ENCODE data around the gene RPS16.
"Not testable (repeated sequence)": the region's sequence is repeated elsewhere in the genome, so short reads cannot be mapped to it uniquely, and the experiment has no call there.

RPS16 gene

DNA sequence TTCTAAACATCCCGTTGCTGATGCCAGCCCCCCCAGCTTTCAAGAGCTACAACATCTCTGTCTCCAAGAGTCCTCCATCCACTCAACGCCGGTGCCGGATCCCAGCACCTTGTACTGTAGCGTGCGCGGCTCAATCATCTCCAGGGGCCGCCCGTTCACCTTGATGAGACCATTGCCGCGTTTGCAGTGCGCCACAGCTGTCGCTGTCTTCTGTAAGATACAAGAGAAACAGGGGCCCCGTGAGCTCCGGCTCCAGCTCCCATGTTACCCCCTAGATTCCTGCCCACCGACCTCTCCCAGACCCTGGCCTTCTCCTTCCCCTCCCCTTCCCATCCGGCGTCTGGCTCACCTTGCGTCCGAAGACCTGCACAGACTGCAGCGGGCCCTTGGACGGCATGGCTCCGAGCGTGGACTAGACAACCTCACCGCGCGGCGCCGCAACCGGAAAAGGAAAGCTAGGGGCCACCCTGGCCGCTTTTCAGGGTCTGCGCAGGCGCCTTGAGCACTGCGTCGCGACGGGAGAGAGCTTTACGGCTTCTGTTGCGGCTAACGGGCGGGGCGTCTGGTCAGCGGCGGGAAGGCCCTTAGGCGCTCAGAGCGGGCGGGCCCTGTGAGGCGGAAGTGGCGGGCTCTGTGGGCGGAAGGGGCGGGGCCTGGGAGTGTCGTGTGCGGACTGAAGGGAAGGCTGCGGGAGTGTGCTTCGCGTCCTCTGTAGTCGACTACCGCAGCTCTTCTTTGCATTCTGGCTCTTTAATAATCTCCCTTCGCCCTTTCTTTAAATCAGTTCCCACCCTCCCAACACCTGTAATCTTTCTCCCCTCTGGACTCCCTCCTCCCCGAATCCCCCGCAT, at the start of gene RPS16:
Gene RPS16 (minus strand): TSS at position 451 of the 851 bp plus-strand sequence. CDS start 54 bp downstream, at position 397.
- peak; percentile 99 for DNase-seq

DNA sequence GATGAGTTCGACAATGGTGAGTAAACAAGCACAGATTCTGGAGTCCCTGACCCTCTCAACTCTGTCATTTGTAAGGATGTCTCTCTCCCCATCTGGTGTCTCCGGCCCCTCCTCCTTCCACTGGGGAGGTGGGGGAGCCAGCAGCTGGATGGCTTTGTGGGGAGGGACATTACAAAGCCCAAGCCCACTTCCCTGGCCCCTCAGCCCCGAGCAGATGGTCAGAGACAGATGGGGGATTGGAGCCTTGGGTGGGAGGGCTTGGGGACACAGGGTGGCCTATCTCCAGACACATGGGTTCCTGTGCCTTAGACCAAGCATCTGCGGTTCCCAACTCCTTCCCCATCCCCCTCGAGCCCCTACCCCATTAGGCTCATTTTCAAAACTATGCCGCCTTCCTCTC, 47.4 kb upstream of the RPS16 start:
- no peak for DNase-seq

DNA sequence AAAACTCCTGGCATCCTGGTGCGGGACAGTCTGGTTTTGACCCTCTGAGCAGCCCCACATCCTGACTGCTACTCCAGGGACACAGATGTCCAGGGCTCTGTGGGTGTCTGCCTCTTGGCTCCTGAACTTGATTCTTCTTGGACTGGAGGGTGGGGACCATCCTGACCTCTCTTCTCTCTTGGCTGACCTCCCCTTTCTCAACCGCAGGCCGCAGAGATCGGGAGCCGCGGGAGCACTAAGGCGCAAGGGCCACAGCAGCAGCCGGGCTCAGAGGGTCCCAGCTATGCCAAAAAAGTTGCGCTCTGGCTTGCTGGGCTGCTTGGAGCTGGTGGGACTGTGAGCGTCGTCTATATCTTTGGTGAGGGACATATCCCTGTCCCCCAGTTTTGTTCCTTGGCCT, 45.9 kb upstream of the RPS16 start:
- no peak for DNase-seq

DNA sequence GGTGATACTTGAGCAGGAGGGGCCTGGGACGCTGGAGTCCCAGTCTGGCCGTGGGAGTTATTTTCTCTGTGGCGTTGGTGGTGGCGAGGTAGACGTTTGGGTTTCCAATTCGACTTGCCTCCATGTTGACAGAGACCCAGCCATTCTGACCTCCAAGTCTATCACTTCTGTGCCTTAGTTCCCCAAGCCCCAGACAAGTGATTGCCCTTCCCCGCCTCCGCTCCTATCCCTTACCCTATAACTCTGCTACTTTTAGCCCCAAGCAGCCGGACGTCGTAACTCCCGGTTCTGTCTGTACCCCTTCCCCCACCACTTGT, 45.4 kb upstream of the RPS16 start:
- no peak for DNase-seq

DNA sequence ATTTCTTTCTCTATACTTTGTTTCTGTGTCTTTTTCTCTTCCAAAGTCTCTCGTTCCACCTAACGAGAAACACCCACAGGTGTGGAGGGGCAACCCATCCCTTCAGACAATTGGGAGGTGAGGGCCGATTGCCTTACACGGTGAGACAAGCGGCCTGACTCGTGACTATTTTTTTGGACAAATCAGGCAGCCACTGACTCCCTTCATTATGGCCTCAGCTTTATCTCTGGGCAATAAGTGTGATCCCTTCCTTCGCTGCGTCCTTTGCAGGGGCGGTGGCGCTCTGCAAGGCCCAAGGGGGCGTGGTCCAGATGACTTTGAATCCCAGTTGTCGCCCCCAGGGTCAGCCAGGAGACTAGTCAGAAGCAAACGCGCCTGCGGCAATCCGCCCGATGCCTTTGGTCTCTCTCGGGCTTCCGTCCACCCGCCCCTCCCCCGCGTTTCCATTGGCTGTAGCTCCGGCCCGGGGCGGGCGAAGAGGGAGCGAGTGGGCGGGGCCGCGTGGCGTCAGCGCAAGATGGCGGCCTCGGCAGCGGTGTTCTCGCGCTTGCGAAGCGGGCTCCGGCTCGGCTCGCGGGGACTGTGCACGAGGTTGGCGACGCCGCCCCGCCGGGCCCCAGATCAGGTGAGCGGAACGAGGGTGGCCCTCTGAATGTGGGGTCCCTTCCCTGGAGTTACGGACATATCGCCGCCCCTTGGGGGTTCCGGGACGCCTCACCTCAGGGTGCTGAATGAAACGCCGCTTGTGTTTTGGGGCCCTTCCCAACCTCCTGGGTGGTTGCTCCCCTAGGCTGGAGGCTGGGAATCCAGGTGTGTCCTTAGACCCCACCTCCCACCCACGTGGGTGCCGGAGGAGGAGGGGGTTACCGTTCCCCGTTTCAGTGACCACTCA, 44.8 kb upstream of the RPS16 start, which contains the start of gene TIMM50:
Gene TIMM50 (plus strand): TSS at position 502 of the 892 bp plus-strand sequence. CDS start 16 bp downstream, at position 518.
- peak; percentile 97 for DNase-seq

DNA sequence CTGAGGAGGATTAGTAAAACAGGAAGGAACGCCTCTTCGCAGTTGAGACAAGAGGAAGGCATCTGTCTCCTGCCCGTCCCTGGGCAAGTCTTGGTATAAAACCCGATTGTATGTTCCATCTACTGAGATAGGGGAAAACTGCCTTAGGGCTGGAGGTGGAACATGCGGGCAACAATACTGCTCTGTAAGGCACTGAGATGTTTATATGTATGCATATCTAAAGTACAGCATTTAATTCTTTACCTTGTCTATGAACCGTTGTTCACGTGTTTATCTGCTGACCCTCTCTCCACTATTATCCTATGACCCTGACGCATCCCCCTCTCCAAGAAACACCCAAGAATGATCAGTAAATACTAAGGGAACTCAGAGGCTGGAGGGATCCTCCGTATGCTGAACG, 44.2 kb upstream of the RPS16 start:
- no peak for DNase-seq

DNA sequence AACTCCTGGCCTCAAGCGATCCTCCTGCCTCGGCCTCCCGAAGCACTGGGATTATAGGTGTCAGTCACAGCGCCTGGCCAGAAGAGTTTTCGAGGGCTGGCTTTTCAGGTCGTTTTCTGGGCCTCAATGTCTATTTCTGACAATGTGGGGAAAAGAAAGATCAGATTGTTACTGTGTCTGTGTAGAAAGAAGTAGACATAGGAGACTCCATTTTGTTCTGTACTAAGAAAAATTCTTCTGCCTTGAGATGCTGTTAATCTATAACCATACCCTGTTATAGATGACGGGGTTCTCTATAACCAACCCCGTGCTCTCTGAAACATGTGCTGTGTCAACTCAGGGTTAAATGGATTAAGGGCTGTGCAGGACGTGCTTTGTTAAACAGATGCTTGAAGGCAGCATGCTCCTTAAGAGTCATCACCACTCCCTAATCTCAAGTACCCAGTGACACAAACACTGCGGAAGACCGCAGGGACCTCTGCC, 43.6 kb upstream of the RPS16 start:
- DNase-seq, result not testable (repeated sequence)

DNA sequence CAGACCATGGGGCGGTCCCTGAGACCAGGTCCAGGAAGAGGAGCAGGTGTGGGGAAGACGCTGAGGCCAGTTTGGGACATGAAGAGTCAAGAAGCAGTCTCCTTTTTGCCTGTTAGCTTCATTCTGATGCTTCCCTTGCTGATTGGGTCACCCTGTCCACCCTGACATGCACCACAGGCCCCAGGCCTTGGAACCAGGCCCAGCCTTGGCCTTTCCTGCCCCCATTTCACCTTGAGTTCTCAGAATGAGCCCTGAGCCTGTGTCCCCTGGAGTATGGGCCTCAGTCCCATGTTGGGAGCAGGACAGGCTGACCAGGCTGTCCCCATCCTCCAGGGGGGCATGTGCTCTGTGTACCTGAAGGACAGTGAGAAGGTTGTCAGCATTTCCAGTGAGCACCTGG, 40.0 kb upstream of the RPS16 start:
- no peak for DNase-seq

DNA sequence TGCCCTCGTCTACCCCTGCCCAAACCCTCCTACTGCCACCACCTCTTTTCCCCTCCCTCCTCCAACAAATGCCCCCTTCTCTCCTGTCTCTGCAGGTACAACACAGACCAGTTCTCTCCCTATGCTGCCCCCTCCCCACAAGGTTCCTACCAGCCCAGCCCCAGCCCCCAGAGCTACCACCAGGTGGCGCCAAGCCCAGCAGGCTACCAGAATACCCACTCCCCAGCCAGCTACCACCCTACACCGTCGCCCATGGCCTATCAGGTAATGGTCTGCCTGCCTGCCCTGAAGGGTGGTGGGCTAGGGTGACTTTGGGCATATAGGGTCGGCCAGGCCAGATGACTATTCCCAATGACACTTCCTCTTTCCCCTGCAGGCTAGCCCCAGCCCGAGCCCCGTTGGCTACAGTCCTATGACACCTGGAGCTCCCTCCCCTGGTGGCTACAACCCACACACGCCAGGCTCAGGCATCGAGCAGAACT, 38.4 kb upstream of the RPS16 start:
- DNase-seq, result peak; percentile 47

DNA sequence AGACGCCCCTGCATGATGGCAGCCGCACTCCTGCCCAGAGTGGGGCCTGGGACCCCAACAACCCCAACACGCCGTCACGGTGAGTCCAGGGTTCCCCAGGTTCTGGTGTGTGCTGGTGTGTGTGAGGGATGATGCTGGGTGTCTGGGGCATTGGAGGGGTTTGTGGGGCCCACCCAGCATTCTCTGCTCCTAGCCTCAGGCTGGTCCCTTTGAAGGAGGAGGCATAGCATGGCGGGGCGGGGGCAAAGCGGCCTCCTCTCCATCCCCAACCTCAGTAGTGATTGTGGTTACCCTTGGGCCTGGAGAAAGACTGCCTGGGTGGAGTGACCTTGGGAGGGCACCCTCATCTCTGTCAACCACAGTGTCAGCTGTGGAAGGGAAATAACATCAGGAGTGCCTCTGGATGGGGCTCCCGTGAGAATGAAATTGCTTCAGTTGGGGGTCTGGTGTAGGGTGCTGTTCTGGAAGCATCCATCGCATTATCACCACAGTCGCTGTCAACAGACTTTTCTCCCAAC, 37.8 kb upstream of the RPS16 start:
- DNase-seq, result no peak

DNA sequence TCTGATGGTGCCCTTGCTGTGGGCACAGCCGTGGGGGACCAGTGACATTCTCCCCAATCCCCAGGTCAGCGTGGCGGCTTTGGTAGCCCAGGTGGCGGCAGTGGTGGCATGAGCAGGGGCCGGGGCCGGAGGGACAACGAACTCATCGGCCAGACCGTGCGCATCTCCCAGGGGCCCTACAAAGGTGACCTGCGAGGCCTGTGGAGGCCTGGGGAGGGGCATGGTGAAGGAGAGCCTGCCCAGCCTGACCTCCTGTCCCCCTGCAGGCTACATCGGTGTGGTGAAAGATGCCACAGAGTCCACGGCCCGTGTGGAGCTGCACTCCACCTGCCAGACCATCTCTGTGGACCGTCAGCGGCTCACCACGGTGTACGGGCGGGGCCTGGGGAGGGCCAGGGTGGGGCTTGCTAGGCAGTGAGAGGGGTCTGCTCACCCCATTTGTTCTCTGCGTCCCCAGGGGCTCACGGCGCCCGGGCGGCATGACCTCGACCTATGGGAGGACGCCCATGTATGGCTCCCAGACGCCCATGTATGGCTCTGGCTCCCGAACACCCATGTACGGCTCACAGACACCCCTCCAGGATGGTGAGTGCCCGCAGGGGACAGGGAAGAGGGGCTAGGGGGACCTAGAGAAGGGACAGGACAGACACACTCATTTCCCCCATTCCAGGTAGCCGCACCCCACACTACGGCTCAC, 37.1 kb upstream of the RPS16 start:
- DNase-seq, result no peak

DNA sequence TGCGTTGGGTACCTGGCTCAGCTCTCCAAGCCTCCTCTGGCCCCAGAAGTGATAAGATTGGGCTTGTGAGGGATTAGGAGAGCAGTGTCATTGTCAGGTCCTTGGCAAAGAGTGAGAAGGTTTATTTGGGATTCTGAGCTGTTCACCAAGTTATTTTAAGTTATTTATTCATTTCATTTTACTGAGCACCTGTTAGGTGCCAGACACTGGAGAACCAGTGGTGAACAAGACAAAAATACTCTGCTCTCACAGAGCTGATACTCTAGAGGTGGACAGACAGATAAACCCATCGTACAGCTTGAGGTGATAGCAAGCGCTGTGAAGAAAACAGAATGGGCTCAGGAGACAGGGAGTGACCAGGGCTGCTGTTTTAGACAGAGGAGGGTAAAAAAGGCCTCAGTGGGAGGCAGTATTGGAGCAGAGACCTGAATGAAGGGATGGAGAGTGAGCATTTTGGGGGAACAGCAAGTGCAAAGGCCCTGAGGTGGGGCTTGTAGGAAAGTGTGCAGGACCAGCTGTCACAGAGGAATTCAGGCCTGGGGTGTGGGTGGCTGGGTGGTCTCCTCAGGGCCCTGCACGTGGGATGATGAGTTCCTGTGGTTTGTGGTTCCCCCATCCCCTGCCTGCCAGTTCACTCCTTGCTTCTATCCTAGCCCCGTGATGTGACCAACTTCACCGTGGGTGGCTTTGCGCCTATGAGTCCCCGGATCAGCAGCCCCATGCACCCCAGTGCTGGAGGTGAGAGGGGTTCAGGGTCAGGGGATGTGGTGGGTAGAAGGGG, 36.2 kb upstream of the RPS16 start:
- DNase-seq, result no peak

DNA sequence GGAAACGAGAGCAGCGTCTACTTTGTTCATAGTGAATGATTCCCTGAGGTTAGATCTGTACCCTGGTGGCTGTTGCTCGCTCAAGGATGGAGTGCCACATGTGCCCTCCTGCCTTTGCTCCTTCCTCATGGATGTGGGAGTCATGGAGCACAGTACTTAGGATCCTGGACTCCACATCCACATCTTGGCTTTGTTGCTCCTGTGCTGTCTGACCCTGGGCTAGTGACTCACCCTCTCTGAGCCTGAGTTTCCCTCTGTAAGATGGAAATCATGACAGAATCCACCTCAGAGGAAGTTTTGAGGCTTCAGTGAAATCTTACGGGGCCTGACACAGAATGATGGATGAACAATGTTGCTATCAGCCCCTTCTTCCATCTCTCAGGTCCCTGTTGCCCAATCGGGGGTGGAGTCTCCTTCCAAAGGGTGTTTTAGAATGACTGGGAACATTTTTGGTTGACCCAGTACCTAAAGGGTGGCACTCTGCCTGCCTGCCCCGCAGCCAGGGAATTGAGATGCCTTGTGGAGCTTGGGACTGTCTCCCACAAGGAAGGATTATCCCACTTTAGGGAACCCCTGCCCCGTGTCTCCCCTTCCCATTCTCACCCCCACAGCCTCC, 35.1 kb upstream of the RPS16 start:
- no peak for DNase-seq

DNA sequence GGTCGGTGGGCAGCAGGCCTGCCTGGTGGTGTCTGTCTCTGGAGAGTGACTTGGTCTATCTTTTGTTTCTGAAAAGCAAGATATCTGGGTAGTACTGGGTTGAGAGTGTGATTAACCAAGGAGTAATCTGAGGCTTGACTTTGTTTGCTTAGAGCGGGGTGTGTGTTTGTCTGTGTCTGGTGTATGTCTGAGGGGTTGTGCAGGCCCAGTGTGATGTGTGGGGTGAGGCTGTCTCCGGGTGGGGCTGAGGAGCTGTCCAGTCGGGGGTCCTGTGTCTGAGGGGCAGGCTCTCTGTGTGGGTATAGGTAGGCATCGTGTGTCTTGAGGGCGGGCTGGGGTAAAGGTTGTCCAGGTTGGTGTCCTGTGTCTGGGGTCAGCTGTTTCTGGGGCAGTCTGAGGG, 33.8 kb upstream of the RPS16 start:
- no peak for DNase-seq

DNA sequence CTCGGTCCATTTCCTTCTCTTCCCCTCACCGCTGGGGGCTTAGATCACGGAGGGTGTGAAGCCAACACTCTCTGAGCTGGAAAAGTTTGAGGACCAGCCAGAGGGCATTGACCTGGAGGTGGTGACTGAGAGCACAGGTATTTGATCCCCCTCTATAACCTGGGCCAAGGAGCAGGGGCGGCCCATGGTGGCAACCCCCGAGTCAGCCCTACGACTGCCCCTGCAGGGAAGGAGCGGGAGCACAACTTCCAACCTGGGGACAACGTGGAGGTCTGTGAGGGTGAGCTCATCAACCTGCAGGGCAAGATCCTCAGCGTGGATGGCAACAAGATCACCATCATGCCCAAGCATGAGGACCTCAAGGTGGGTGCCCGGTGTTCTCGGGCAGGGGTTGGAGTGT, 33.3 kb upstream of the RPS16 start:
- DNase-seq, result no peak

DNA sequence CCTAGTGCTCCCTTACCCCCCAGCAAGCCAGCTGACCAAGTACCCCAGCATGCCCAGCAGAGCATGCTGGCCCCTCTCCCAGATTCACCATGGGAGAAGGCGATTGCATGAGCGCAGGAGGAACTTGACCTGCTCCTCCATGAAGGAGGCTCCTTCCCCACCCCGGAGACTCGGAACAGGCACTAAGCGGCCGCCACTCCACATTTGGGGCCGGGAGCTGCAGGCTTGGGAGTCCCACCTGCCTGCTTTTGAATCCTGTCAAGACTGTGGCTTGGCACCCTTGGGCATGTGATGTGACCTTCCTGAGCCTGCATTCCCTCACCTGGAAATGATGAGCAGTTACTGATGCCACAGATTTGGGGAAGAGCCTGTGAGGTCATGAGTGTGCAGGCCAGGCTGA, 32.2 kb upstream of the RPS16 start:
- no peak for DNase-seq

DNA sequence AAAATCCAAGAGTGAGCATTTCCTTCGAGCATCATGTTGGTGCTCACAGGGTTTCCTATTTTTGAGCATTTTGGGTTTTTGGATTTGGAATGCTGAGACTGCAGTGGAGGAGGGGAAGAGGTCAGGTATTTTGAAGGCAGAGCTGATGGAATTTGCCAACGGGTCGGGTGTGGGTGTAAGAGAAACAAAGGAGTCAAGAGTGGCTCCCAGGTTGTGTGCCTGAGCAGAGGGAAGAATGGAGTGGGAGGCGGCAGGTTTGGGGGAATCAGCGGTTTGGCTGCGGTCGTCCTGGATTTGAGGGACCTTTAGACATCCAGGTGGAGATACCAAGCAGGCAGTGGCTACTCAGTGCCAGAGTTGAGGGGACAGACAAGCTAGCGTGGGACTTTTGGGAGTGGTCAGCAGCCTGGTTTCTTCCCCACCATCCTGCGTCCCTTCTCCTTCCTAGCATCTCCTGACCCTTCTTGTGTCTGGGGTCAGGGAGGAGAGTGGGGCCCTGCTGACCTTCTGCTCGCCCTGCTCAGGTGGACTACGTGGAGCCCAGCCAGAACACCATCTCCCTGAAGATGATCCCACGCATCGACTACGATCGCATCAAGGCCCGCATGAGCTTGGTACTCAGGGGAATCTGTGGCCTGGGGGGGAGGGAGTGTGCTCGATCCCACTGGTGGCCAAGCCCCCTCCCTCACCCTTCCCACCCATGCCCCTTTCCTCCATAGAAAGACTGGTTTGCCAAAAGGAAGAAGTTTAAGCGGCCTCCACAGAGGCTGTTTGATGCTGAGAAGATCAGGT, 30.4 kb upstream of the RPS16 start:
- no peak for DNase-seq

DNA sequence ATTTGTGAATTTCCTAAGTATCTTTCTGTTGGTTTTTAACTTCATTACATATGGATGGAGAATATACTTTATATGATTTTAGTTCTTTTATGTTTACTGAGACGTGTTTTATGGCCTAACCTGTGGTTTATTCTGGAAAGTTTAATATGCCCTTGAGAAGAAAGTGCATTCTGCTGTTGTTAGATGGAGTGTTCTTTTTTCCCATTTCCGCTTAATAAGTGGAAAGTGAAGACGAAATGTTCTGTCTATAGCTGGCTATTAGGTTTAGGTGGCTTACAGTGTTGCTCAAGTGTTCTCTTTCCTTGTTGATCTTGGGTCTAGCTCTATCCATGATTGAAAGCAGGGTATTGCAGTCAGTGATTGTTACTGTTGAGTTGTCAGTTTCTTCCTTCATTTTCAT, 27.7 kb upstream of the RPS16 start:
- DNase-seq, result no peak

DNA sequence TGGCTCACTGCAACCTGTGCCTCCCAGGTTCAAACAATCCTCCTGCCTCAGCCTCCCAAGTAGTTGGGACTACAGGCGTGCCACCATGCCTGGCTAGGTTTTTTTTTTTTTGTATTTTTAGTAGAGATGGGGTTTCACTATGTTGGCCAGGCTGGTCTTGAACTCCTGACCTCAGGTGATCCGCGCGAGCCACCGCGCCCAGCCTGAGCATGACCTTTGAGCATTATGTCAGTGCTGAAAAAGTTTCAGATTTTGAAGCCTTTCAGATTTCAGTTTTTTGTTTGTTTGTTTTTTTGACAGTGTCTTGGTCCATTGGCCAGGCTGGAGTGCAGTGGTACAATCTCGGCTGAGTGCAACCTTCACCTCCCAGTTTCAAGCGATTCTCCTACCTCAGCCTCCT, 15.5 kb upstream of the RPS16 start:
- not testable (repeated sequence) for DNase-seq

DNA sequence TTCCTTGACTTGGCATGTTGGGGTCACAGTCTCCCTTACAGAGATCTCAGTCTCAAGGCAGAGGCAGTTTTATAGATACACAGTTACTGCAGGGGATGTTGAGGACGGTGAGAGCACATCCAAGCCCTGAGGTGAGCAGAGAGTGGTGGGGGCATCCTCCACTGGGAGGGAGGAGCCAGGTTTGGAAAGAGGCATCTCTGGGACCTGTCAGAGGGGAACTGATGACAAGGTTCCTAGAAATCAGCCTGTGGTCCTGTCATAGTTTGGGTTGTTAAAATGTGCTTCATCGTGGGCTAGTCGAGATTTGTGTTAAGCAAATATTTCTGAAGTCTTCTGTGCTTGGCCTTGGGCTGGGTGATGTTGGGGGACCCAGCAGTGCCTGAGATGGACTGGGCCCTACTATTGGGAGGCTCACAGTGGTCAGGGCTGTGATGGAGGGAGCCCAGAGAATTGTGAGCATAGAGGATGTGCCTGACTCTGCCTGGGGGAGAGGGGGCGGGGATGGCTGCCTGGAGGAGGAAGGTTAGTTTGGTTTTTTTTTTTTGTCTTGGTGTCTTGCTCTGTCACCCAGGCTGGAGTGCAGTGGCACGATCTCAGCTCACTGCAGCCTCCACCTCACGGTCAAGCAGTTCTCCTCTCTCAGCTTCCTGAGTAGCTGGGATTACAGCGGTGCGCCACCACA, 13.5 kb upstream of the RPS16 start:
- DNase-seq, result no peak
